T-helper 17 cell (primary cell): ENCODE results near the gene RIPPLY1. TPM values are rescaled to one million over a fixed set of nuclear protein-coding genes. Genes with fewer than 3 reads are reported as not detected.

Experiments used
- ATAC-seq: fragments of 150-1000 bp; cut with Tn5 transposase; 2 replicates; pipeline ENCODE4 v1.10.0; 2021; ENCODE audit warnings: mild to moderate bottlenecking, moderate library complexity
- DNase-seq, 3 donors: peaks; one replicate each; pipeline versions ENCODE4 v3.0.0 to v3.0.0-alpha.2; 2020 to 2021
- H3K9me3 ChIP-seq: one replicate; pipeline ENCODE4 v1.7.0; 2013; ENCODE audit warnings: low read length, mild to moderate bottlenecking; ENCODE audit not compliant: control insufficient read depth, poor library complexity, severe bottlenecking
- H3K27ac Mint-ChIP-seq: one replicate; pipeline ENCODE4 v1.8.0; 2022; ENCODE audit warnings: mild to moderate bottlenecking, moderate library complexity, mixed read lengths
- H3K27me3 Mint-ChIP-seq: one replicate; pipeline ENCODE4 v1.8.0; 2022; ENCODE audit warnings: mixed read lengths
- H3K36me3 Mint-ChIP-seq: one replicate; pipeline ENCODE4 v1.8.0; 2022; ENCODE audit warnings: low read depth, mixed read lengths
- H3K4me1 Mint-ChIP-seq: one replicate; pipeline ENCODE4 v1.8.0; 2022; ENCODE audit warnings: mild to moderate bottlenecking, mixed read lengths
- H3K4me3 Mint-ChIP-seq: one replicate; pipeline ENCODE4 v1.8.0; 2022; ENCODE audit warnings: mild to moderate bottlenecking, moderate library complexity, mixed read lengths
- total RNA-seq, 4 donors: library from RNA in 2 of 4; stranded (reverse) in 2 of 4; gene quantifications; one replicate each; pipeline ENCODE4 v1.2.3 and lab custom pipeline; 2022 to 2026

The RIPPLY1 gene
- total RNA-seq, 2 donors from 2014 or later, result not detected

DNA sequence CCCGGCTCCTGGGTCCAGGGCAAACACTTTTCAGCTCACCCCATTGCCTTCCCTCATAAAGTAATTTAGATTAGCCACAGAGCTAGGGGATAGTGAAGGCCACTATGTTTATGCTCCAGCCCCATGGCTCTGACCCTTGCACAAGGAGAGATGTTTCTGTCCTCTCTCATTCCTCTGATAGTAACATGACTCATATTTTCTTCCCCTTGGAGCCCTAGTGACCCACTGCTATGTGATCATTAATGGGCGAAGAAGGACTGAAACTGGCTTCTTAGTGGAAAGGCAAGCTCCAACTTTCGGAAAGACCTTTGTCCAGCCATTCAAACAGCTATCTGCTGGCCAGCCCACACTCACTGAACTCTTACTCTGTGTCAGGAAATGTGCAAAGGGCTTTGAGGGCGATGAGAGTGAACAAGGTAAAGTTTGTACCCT is 29.4 kb upstream of the RIPPLY1 start:
- no peaks in the 10 kb centered on the region for H3K9me3 ChIP-seq
- no peaks in the 10 kb centered on the region for H3K4me1 Mint-ChIP-seq
- no peak for ATAC-seq
- no peak overlapping the region for H3K4me3 Mint-ChIP-seq
- no peak for DNase-seq
- no peaks in the 10 kb centered on the region for H3K27me3 Mint-ChIP-seq
- no peak overlapping the region for H3K27ac Mint-ChIP-seq
- no peaks in the 10 kb centered on the region for H3K36me3 Mint-ChIP-seq

GRCh38 chrX:106931831-106932491 is 28.8 kb upstream of the RIPPLY1 start:
- no peaks in the 10 kb centered on the region for H3K9me3 ChIP-seq
- no peak for ATAC-seq
- no peaks in the 10 kb centered on the region for H3K36me3 Mint-ChIP-seq
- H3K27me3 Mint-ChIP-seq, result no peaks in the 10 kb centered on the region
- no peak overlapping the region for H3K27ac Mint-ChIP-seq
- no peak overlapping the region for H3K4me3 Mint-ChIP-seq
- H3K4me1 Mint-ChIP-seq, result no peaks in the 10 kb centered on the region
- DNase-seq, result no peak

- DNase-seq (no peak), ATAC-seq (no peak)
- Mint-ChIP-seq H3K36me3 (no peaks in the 10 kb centered on the region), H3K27me3 (no peaks in the 10 kb centered on the region), H3K4me1 (no peaks in the 10 kb centered on the region), H3K4me3 (no peak overlapping the region), H3K27ac (no peak overlapping the region)
- H3K9me3 ChIP-seq, result no peaks in the 10 kb centered on the region
These were observed 25.1 kb upstream of the RIPPLY1 start for GRCh38 chrX:106928227-106928626.

DNA sequence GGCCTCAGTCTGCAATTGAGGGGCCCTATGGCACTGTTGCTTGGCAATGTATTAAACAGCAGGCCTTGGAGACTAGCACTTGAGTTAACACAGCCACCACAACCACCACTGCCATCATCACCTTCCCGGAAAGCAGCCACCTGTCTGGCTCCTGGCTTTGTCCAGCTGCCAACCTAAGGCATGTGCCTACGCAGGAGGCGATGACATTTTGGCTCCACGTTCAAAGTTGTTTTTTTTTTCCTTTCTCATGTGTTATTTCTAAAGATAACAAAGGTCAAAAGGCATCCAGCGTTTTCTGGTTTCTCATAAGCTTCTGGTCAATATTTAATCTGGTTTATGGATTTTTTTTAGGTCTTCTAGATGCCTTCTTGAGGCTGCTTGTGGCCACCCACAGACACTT is 24.6 kb upstream of the RIPPLY1 start:
- no peak for DNase-seq
- H3K9me3 ChIP-seq, result no peaks in the 10 kb centered on the region
- H3K4me3 Mint-ChIP-seq, result no peak overlapping the region
- no peaks in the 10 kb centered on the region for H3K27me3 Mint-ChIP-seq
- no peaks in the 10 kb centered on the region for H3K4me1 Mint-ChIP-seq
- ATAC-seq, result no peak
- no peak overlapping the region for H3K27ac Mint-ChIP-seq
- H3K36me3 Mint-ChIP-seq, result no peaks in the 10 kb centered on the region

- DNase-seq (no peak), ATAC-seq (no peak)
- no peaks in the 10 kb centered on the region for H3K36me3 Mint-ChIP-seq
- no peak overlapping the region for H3K27ac Mint-ChIP-seq
- H3K9me3 ChIP-seq, result no peaks in the 10 kb centered on the region
- H3K4me1 Mint-ChIP-seq, result no peaks in the 10 kb centered on the region
- H3K4me3 Mint-ChIP-seq, result no peak overlapping the region
- no peaks in the 10 kb centered on the region for H3K27me3 Mint-ChIP-seq
These were observed 23.9 kb upstream of the RIPPLY1 start for GRCh38 chrX:106927023-106927422.

DNA sequence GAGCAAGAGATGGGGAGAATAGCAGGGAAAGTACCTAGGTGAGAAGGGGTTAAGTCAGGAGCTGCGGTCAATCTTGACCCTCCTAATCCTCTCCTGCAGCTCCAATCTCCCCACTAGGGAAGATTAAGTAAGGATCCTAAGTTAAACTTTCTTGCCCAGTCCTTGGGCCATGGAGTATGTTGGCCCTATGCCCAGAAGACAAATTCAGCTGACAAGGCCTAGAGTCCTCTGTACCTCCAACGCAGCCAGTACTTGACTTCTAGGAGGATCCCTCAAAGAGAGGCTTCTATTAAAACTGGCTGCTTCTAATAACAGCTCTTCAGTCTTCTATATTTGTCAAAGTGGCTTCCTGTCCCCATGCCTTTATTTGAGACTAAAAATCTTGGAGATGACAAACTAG is 18.5 kb upstream of the RIPPLY1 start:
- Mint-ChIP-seq H3K36me3 (no peaks in the 10 kb centered on the region), H3K27ac (no peak overlapping the region), H3K27me3 (no peaks in the 10 kb centered on the region), H3K4me3 (no peak overlapping the region), H3K4me1 (peaks cover 13% of the 10 kb centered on the region)
- H3K9me3 ChIP-seq, result no peaks in the 10 kb centered on the region
- no peak for DNase-seq
- no peak for ATAC-seq

DNA sequence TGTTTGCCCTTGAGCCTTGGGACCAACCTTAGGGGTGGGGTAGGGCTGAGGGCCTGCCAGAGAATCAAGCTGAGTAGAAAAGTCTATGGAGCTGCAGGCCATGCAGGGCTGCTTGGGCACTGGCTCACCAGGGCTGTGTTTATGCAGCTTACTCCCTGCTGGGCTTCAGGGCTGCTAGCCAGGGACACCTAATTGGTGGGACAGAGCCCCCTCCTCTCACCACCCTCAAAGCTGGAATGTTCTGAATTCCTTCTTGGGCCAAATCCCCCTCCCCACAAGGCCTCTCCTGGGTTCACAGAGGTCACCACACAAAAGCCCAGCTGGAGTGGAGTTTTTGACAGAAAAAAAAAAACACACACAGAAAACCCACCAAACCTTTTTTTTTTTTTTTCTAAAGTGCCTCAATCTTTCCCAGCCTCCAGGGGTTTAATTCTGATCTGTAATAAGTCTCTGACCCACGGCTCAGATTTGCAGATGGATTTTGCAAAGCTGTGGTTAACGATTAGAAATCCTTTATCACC is 16.9 kb upstream of the RIPPLY1 start, which contains the start of gene CLDN2:
CLDN2 (plus strand) TSS at position 471 of the 521 bp plus-strand sequence. CDS start 7,827 bp downstream, outside the sequence.
- H3K36me3 Mint-ChIP-seq, result peaks cover 3% of the 10 kb centered on the region
- H3K4me3 Mint-ChIP-seq, result no peak within 1 kb of the TSS
- H3K4me1 Mint-ChIP-seq, result peaks cover 19% of the 10 kb centered on the region
- H3K27me3 Mint-ChIP-seq, result no peaks in the 10 kb centered on the region
- H3K9me3 ChIP-seq, result no peaks in the 10 kb centered on the region
- no peak within 1 kb of the TSS for H3K27ac Mint-ChIP-seq
- DNase-seq, result no peak
- no peak for ATAC-seq

GRCh38 chrX:106917830-106918500 is 14.8 kb upstream of the RIPPLY1 start:
- Mint-ChIP-seq H3K36me3 (peaks cover 3% of the 10 kb centered on the region), H3K27me3 (no peaks in the 10 kb centered on the region), H3K4me3 (peak overlapping the region; percentile 73), H3K4me1 (peaks cover 19% of the 10 kb centered on the region), H3K27ac (peak overlapping the region; percentile 78)
- H3K9me3 ChIP-seq, result no peaks in the 10 kb centered on the region
- DNase-seq, result no peak
- ATAC-seq, result peak; percentile 66

DNA sequence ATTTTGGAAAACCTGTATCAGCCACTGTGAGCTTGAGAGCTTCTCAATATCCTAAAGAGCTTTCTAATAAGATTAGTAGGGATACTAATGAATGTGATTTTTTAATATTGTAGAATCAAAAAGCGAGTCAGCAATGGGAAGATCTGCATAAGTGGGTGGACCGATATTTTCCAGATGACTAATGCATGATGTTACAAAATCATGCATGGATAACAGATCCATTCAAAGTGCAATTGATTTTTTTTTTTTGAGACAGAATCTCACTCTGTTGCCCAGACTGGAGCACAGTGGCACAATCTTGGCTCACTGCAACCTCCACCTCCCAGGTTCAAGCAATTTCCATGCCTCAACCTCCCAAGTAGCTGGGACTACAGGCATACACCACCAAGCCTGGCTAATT is 9.7 kb upstream of the RIPPLY1 start:
- DNase-seq (no peak), ATAC-seq (no peak)
- Mint-ChIP-seq H3K36me3 (peaks cover 3% of the 10 kb centered on the region), H3K27me3 (no peaks in the 10 kb centered on the region), H3K27ac (no peak overlapping the region), H3K4me1 (peaks cover 14% of the 10 kb centered on the region), H3K4me3 (no peak overlapping the region)
- no peaks in the 10 kb centered on the region for H3K9me3 ChIP-seq

GRCh38 chrX:106906361-106906760 is 3.2 kb upstream of the RIPPLY1 start:
- Mint-ChIP-seq H3K36me3 (no peaks in the 10 kb centered on the region), H3K4me1 (no peaks in the 10 kb centered on the region)
- ATAC-seq, result no peak

GRCh38 chrX:106905064-106905708 is 2.0 kb upstream of the RIPPLY1 start:
- DNase-seq (no peak), ATAC-seq (no peak)
- Mint-ChIP-seq H3K4me1 (no peaks in the 10 kb centered on the region), H3K27me3 (no peaks in the 10 kb centered on the region), H3K36me3 (no peaks in the 10 kb centered on the region), H3K4me3 (no peak overlapping the region), H3K27ac (no peak overlapping the region)
- H3K9me3 ChIP-seq, result no peaks in the 10 kb centered on the region

More at GRCh38 chrX:106906361-106906760, 3.2 kb upstream of the RIPPLY1 start:
- H3K27ac Mint-ChIP-seq, result no peak overlapping the region
- no peak for DNase-seq
- no peaks in the 10 kb centered on the region for H3K9me3 ChIP-seq
- no peaks in the 10 kb centered on the region for H3K27me3 Mint-ChIP-seq
- no peak overlapping the region for H3K4me3 Mint-ChIP-seq

DNA sequence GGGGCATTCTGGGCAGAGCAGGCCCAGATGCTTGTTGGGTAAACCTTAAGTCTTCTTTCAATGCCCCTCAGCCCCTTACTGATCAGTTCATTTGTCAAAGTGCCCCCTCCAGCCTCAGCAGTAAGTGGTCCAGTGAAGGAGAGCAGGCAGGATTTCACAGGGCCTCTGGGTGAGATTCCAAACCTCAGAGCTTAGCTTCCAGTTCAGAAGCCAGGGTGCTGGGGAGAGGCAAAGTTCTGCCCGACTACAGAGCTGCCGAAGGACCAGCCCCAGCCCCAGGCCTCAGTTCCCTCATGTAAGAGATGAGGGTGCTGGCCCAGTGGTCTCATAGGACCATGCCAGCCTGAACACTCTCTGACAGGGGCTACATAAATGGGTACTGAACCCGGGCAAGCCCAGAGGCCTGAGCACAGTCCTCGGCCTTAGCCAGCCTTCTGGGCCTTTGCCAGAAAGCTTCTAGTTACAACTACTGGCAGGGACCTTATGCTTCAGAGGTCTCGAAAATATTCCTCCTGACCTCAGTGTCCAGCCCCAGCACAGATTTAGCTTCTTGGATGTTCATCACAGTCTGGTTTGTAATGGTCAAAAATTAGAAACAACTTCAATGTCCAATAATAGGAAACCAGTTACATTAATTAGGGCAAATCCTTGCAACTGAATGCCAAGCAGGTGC is 851 bp upstream of the RIPPLY1 start:
- no peak for ATAC-seq
- no peak overlapping the region for H3K4me3 Mint-ChIP-seq
- H3K36me3 Mint-ChIP-seq, result no peaks in the 10 kb centered on the region
- no peaks in the 10 kb centered on the region for H3K4me1 Mint-ChIP-seq
- no peak overlapping the region for H3K27ac Mint-ChIP-seq
- no peaks in the 10 kb centered on the region for H3K9me3 ChIP-seq
- no peaks in the 10 kb centered on the region for H3K27me3 Mint-ChIP-seq
- no peak for DNase-seq

DNA sequence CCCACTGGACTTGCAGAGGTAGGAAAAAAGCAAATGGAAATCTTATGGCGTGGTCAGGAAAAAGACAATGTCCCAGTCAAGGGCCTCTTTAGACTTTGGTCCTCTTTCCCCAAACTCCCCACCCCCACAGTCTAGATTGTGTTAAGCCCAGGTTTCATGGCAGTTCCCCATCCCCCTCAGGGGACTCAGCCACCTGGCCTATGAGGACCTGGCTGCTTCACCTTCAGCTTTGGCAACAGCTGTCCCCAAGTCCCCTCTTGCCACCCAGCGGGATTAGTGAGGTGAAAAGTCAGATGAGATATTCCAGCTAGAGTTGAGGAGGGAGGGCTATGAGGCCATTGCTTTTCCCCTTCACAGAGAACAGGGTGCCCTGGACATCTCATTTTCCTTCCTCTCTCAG is 457 bp downstream of the RIPPLY1 start:
- H3K27me3 Mint-ChIP-seq, result no peaks in the 10 kb centered on the region
- no peaks in the 10 kb centered on the region for H3K4me1 Mint-ChIP-seq
- no peak for ATAC-seq
- no peaks in the 10 kb centered on the region for H3K36me3 Mint-ChIP-seq
- no peak overlapping the region for H3K27ac Mint-ChIP-seq
- H3K4me3 Mint-ChIP-seq, result no peak overlapping the region
- H3K9me3 ChIP-seq, result no peaks in the 10 kb centered on the region
- no peak for DNase-seq
